HS-5 (cell line): ENCODE measurements around the gene IGF2BP1.
"Not testable (repeated sequence)": the region's sequence is repeated elsewhere in the genome, so short reads cannot be mapped to it uniquely, and the experiment has no call there.

Experiments used
- DNase-seq: peaks from one replicate; pipeline ENCODE4 v3.0.0-alpha.2; 2012; ENCODE audit warnings: low read depth

IGF2BP1 gene

DNA sequence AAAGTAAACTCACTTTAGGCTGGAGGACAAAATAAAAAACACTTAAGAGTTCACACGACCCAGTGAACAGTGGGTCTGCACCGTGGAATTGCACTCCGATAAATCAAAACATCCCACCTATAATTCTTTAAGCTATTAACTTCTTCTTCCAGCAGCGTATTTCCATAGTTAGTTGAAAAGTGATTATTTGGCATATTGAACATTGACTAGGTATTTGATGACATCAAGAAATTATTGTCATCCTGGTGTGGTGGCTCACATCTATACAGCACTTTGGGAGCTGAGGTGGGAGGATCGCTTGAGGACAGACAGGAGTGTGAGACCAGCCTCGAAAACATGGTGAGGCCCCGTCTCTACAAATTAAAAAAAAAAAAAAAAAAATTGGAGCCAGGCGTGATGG is 23.4 kb downstream of the IGF2BP1 start:
- no peak for DNase-seq

DNA sequence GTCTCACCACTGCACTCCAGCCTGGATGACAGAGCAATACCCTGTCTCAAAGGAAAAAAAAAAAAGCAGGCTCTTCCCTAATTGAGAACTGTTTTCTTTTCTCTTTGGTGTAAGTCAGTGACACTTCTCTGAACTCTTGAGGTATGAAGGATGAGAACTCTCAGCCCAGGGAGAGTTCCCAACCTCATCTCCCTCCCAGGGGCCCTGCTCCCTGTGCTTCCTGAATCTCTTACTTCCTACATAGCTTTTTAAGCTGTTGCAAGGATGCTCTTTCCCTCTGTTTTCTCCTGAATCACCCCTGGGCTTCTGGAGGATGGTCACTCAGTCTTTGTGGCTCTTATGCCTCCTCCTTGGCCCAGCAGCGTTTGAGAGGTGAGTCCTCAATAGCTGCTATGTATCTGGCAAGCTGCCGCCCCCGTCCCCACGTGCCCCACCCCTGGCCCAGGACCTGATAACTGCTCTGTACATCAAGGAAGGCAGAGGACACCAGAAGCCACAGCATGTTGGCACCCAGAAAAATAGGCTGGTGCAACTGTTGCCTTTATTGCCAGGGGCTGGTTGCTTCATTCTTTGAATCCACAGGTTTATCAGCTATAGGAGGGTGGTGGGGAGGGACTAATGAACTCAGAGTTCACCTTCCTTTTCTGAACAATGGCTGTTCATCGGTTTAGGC is 24.0 kb downstream of the IGF2BP1 start:
- no peak for DNase-seq

DNA sequence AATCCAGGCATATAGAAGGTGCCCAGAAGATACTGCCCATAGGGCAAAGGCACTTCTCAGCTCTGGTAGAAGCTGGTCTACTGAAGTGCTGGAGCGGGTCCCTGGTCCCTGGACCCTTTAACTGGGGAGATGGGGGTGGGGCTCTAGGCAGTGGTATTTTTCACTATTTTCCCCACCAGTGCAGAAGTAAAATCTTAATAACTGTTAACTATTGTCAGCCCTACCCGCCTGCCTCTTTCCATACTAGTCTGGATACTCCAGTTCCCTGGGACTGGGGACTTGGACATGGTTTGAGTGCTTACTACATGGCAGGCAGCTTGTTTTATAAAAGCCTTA is 24.6 kb downstream of the IGF2BP1 start:
- no peak for DNase-seq

DNA sequence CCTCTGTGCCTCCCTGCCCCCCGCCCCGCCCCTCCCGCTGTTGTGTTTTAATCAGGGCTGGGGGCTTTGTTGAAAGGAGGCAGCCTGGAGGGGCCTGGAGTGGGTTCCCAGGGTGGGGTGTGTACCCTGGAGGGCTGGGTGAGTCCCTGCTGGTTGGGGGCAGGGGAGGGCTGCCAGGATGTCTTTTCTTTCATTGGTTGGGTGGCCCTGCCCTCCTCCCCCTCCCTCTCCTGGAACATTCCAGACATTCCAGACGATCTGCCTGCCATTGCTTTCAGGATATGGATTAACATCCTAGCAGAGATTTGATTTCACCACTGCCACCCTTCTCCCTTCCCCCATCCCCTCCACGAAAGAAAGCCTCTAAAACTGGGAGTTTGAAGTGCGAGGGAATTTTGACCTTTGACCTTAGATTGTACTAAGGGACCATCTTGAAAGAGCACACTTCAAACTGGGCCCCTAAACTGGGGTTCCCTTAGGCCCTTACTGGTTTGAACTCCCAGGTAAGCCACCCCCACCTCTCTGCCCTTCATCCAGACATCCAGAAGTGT is 25.3 kb downstream of the IGF2BP1 start:
- no peak for DNase-seq

DNA sequence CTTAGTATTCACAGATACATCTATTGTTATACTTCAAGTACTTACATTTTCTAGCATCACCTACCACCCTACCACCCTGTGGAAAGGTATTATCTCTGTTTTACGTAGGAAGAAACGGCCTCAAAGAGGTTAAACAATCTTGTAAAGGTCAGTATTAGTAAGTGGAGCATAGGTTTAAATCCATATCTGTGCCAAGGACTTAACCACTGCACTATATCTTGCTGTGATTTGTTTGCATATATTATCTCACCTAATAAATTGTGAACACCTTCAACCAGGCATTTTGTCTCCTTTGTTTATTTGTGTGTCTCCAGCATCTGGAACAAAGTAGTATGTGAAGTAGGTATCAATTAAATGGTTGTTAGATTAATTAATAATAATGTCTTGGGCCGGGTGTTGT is 27.3 kb downstream of the IGF2BP1 start:
- no peak for DNase-seq

DNA sequence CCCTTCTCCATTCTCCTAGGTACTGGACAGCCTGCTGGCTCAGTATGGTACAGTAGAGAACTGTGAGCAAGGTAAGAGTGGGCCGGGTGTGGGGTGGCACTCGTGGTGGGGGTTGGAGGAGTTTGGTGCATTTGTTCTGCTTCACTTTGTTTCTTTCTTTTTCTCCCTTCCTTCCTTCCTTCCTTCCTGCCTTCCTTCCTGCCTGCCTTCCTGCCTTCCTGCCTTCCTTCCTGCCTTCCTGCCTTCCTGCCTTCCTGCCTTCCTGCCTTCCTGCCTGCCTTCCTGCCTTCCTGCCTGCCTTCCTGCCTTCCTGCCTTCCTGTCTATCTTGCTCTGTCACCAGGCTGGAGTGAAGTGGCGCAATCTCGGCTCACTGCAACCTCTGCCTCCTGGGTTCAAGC is 29.3 kb downstream of the IGF2BP1 start:
- DNase-seq = not testable (repeated sequence)

DNA sequence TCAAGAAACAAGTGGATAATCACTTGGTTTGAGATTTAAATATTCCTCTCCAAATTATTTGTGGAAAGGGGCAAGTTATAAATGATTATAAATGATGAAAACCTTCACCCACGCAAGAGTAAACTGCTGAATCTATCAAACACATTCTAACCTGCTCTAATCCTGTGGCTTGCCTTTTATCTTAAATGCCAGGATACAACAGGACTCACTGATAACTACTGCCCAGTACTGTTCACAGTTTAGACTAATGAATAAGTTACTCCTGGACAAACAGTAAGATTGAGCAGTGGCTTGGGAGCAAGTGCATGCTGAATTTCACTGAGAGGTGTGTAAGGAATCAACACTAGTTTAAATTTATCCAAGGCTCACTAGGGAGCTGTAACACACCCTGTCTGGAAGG is 31.1 kb downstream of the IGF2BP1 start:
- DNase-seq = no peak

DNA sequence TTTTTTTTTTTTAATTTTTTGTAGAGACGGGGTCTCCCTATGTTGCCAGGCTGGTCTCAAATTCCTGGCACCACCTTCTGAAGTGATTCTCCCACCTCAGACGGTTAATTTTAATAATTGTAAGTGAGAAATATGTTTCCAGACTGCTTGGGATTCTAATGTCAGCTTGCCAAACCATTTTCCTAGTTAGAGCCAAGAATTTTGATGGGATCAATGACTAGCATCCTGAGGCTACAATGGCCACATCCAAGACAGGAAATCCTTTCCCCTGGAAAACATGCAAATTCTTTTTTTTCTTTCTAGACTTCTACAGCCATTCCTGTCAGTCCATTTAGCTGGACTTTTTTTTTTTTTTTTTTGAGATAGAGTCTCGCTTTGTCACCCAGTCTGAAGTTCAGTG is 32.6 kb downstream of the IGF2BP1 start:
- DNase-seq = no peak

DNA sequence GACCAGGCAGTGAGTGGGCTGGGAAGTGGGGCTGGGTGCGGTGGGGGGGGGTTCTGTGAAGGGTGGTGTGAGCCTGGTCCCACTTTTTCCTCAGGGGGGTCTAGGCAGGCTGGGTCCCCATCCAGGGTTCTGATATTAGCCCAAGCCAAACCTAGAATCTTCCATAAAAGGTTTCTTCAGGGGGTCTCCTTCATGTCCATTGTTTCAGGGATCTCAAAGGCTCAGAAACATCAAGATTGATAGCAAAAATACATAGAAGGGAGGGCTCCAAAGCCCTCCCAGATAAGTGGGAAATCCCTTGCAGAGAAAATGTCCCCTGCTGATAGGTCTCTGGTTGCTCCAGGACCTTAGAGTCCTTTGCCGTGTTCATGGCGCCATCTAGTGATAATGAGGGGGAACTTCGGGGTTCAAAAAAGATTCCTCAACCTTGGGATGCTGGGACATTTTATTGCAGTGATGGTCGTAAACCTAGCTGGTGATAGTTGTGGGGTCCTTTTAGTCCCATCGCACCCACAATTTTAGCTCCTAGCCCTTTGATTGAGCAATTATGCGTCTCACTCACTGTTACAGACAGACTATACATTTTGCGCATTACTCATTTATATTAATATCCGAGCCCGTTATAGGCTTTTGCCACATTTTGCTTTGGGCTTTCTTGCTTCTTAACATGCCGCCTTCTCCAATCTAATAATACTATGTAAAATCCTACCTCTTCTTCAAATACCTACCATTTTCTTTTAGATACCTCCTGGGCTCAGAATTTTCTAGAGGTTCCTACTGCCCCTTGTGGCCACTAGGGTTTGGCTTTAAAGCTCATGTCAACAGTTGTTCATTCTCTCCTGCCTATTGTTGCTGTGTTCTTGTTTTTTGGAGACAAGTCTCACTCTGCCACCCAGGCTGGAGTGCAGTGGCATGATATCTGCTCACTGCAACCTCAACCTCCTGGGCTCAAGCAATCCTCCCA is 35.1 kb downstream of the IGF2BP1 start:
- DNase-seq = peak; percentile 53

DNA sequence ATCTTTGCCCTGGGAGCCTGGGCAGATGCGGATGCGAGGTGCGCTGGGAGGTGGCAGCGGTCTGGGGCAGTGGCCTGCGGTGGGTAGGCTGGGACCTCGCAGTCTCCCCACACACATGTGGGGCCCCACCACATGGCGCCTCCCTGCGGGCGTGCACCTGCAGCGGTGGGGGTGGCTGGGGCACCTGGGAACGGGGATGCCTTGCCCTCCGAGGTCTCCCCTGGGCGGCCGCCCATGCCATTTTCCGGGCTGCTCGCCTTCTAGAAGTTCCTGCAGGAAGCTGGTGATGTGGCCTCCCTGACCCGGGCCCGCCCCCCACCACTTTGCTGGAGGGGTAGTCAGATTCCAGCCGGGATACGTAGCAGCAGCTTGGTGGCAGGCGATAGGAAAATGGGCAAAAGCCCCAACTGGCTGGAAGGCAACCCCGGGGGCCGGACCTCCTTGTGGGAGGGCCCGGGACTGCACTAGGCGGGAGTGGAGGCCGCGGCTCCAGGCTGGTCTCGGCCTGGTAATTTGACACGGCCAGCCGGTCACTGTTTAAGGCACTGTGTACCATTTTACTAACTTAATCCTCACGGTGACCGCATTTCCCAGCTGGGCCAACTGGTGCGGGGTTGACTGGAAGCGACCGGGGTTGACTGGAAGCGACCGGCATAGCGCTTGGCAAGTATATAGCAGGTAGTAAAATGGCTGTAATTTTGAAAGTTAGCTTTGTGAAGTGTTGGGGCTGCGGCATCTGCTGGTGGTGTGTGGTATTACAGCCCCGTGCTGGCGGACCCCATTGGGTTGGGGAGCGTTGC is 38.5 kb downstream of the IGF2BP1 start:
- no peak for DNase-seq

DNA sequence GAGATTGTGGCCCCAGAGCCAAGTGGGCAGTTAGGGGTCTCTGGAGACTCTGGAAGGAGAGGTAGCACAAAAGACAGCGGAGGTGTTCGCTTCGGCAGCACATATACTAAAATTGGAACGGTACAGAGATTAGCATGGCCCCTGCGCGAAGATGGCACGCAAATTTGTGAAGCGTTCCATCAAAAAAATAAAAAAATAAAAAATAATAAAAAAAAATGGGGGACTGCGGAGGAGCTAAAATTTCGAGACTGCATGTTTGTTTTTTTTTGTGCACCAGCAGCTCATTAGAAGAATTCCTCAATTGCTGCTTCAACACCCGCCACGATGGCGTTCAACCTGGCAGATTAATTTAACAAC is 39.1 kb downstream of the IGF2BP1 start:
- no peak for DNase-seq

DNA sequence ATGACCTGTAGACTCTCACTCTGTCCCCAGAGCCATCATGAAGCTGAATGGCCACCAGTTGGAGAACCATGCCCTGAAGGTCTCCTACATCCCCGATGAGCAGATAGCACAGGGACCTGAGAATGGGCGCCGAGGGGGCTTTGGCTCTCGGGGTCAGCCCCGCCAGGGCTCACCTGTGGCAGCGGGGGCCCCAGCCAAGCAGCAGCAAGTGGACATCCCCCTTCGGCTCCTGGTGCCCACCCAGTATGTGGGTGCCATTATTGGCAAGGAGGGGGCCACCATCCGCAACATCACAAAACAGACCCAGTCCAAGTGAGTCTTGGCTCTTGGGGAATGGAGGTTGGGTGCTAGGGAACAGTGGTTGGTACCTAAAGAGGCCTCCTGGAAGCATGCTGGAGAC is 41.0 kb downstream of the IGF2BP1 start:
- DNase-seq = no peak

DNA sequence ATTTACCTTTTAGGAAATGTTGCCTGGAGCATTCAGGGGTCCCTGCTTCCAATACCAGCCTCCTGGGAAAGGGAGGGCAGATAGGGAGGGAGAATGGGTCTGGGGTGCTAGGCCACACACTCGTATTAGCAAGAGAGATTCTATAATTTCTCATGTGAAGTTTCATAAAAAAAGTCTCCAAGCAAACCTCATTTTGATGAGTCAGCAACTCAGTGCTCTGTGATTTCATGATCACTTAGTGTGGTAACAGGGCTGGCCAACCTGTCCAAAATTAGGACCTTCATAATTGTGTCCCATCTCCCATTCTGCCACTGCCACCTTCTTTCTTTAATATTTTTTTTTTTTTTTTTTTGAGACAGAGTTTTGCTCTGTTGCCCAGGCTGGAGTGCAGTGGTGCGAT is 41.4 kb downstream of the IGF2BP1 start:
- no peak for DNase-seq

DNA sequence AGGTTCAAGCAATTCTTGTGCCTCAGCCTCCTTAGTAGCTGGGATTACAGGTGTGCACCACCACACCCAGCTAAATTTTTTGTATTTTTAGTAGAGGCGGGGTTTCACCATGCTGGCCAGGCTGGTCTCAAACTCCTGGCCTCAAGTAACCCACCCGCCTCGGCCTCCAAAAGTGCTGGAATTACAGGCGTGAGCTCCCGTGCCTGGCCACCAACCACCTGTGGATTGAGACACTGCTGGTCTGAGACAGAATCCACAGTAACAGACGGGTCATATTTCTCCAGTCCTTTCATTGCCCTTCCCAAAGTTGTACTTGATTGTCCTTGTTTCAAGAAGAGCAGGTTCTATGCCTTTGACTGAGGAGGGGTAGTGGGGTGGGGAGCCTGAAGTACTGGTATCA is 42.3 kb downstream of the IGF2BP1 start:
- DNase-seq = not testable (repeated sequence)

DNA sequence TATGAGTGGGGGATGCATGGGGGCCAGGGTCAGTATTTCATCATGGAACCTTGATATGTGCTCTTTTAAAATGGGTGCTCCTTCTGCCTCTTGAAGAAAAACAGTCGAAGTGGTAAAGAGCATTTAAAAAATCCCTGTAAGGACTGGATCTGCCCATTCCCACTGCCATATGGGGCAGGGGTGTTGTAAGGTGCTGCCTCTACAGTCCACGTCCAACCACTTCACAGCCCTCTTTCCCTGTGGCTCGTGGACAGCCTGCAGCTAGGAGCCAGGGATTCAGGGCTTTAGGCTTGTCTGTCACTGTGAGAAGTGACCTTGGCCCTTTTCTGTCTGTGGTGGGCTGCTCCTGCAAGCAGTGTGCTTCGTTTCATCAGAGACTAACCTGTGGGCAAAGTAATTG is 44.3 kb downstream of the IGF2BP1 start:
- DNase-seq = no peak

DNA sequence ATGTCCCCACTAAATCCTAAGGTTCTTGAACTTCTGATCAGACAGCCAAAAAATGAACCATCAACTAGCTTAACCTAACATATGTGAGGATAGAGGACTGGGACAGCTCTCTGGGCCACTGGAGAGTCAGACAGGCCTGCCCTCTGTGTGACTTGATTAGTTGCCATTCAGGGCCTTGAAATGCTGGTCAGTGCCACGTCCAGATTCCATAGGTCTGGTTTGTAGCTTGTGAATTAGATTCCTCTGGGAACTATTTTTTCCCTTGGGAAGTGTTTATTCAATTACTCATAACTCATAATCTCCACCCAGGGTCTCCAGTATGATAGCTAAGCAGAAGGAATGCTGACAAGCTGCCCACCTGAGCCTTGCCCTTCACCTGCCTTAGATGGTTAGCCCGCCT is 48.2 kb downstream of the IGF2BP1 start:
- DNase-seq = no peak

DNA sequence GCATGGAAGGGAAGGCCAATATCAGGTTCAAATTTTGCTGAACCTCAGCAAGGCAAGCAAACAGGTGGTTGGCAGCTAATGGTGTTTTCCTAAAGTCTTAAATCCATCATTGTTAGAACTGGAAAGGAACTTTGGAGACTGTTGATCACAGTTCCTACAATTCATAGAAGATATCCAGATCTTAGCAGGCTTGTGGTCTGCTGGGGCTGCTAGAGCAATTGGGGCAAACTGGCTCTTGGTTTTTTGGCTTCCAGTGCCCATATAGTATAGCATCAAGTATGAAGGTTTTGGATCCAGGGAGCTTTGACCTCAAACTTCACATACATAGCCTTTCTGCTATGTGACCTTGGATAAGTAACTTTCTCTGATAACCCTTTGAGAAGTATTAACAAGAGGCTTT is 49.7 kb downstream of the IGF2BP1 start:
- DNase-seq = no peak

DNA sequence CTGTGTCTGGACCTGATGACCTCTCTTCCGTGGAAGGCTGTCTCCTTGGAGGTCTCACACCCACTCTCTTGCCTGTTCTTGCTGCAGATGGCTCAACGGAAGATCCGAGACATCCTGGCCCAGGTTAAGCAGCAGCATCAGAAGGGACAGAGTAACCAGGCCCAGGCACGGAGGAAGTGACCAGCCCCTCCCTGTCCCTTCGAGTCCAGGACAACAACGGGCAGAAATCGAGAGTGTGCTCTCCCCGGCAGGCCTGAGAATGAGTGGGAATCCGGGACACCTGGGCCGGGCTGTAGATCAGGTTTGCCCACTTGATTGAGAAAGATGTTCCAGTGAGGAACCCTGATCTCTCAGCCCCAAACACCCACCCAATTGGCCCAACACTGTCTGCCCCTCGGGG is 52.1 kb downstream of the IGF2BP1 start:
- DNase-seq = no peak

DNA sequence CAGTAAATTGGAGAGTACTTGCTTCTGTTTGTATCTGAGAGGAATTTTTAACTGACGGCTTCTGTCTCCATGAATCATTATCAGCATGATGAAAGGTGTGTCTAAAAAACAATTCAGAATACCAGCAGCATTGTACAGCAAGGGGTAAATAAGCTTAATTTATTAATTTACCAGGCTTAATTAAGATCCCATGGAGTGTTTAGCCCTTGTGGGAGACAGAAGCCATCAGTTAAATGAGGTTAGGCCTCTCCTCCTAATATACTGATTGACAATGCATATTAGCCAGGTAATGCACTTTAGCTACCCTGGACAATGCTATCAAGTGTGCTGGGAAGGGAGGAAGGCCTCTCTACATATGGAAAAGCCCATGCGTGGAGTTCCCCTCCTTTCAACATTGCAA is 53.4 kb downstream of the IGF2BP1 start:
- no peak for DNase-seq

DNA sequence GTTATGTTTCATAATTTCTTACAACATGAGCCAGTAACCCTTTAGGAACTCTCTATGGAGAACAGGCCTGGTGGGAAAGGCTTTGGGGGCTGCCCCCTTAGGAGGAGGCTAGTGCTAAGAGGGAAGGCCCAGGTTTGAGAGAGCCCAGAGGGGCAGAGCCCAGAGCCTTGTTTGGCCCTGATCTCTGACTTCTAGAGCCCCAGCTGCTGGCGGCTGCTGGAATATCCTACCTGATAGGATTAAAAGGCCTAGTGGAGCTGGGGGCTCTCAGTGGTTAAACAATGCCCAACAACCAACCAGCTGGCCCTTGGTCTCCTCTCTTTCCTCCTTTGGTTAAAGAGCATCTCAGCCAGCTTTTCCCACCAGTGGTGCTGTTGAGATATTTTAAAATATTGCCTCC is 54.1 kb downstream of the IGF2BP1 start:
- DNase-seq = no peak

DNA sequence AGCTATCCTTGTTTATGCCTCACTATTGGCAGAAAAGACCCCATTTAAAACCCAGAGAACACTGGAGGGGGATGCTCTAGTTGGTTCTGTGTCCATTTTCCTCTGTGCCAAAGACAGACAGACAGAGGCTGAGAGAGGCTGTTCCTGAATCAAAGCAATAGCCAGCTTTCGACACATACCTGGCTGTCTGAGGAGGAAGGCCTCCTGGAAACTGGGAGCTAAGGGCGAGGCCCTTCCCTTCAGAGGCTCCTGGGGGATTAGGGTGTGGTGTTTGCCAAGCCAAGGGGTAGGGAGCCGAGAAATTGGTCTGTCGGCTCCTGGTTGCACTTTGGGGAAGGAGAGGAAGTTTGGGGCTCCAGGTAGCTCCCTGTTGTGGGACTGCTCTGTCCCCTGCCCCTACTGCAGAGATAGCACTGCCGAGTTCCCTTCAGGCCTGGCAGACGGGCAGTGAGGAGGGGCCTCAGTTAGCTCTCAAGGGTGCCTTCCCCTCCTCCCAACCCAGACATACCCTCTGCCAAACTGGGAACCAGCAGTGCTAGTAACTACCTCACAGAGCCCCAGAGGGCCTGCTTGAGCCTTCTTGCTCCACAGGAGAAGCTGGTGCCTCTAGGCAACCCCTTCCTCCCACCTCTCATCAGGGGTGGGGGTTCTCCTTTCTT is 56.1 kb downstream of the IGF2BP1 start:
- DNase-seq = no peak
